GM18868 (cell line): ENCODE results near the gene MINK1.

Source experiments
- ATAC-seq: cut with Tn5 transposase; IDR thresholded peaks from one replicate; pipeline ENCODE4 v1.9.1; 2021; ENCODE audit warnings: mild to moderate bottlenecking, moderate library complexity; ENCODE audit not compliant: unreplicated experiment

Gene MINK1

DNA sequence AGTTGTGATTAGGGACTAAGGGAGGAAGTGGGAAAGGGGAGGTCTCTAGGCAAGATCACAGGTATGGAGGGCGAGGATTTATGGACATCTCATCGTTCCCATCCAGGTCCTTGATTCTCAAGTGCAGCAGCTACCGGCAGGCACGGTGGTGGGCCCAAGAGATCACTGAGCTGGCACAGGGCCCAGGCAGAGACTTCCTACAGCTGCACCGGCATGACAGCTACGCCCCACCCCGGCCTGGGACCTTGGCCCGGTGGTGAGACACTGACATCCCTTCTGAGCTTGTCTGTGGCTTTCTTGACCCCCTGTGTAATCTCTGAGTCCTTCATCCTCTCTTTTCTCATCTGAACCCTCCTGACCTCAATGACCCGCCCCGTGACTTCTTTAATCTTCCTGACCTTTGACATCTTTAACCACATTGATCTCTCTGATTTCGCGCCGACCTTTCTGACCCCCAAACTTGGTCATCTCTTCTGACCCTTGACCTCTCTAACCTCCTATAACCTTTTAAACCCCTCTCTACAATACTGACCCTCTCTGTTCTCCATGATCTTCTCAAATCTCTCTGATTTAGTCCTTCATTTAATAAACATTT is 22.3 kb upstream of the MINK1 start:
- ATAC-seq, result no peak

GRCh38 chr17:4811471-4811870 is 21.7 kb upstream of the MINK1 start:
- ATAC-seq, result no peak

- no peak for ATAC-seq
Measured at GRCh38 chr17:4812690-4813089, 20.4 kb upstream of the MINK1 start.

- no peak for ATAC-seq
Measured at GRCh38 chr17:4815043-4815675, 18.0 kb upstream of the MINK1 start.

GRCh38 chr17:4816826-4817225 is 16.3 kb upstream of the MINK1 start:
- ATAC-seq, result no peak

- ATAC-seq, result no peak
Measured at GRCh38 chr17:4818276-4818675, 14.9 kb upstream of the MINK1 start.

DNA sequence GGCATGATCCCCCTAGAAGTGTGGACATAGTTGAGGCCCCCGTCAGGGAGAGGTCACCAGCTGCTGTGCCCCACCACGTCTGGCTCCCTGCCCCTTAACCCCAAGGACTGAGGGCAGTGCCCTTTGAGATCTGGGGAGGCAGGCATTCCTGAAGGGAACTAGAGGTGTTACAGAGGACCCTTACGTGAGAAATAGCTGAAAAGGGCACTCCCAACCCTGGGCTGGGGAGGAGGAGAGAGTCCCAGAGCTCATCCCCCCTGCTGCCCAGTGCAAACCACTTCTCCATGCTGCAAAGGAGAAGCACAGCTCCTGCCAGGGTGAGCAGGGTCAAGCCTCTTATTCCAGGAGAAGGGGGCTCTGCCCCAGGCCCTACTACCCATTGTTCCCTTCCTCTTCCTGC is 10.3 kb upstream of the MINK1 start:
- ATAC-seq, result no peak

- no peak for ATAC-seq
Measured at GRCh38 chr17:4823373-4824089, 9.6 kb upstream of the MINK1 start.

GRCh38 chr17:4827399-4827798 is 5.7 kb upstream of the MINK1 start:
- ATAC-seq, result no peak

- peak; percentile 4 for ATAC-seq
Measured at GRCh38 chr17:4832829-4833177, 337 bp upstream of the MINK1 start.

DNA sequence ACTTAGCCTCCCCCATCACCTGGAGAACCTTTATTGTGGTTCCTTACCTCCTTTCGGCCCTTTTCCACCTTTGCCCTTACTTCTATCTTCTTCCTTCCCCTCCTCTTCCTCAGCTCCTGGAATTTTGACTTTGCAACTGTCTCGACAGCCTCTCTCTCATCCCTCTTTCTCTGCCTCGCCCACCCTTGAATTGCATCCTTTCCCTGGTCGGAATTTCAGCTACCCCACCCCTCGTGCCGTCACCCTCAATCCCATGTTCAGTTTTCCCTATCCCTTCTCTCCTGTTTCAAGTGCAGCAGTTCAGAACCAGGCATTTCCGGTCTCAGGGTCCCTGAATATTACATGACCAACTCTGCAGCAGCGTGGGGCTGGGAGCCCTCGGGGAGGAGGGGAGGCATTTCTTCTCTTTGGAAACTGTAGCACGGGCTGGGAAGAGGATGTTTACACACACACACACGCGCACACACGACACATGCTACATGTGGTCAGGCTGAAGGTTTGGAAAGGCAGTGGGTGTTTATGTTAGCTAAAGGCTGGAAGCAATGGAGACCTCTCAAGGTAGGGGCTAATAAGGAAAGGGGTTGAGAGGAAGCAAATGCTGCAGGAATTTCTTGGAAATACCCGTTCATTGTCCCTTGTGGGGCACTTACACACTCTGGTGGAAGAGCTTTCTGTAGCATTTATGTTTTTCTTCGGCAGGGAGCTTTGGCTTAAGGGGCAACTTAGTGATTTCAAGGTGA is 971 bp downstream of the MINK1 start:
- no peak for ATAC-seq

GRCh38 chr17:4834681-4835020 is 1.5 kb downstream of the MINK1 start:
- no peak for ATAC-seq

GRCh38 chr17:4836221-4836620 is 3.1 kb downstream of the MINK1 start:
- ATAC-seq, result no peak

GRCh38 chr17:4837471-4838308 is 4.5 kb downstream of the MINK1 start:
- ATAC-seq, result no peak

- ATAC-seq, result no peak
Measured at GRCh38 chr17:4838309-4838785, 5.2 kb downstream of the MINK1 start.

- ATAC-seq, result no peak
Measured at GRCh38 chr17:4839221-4839620, 6.1 kb downstream of the MINK1 start.

DNA sequence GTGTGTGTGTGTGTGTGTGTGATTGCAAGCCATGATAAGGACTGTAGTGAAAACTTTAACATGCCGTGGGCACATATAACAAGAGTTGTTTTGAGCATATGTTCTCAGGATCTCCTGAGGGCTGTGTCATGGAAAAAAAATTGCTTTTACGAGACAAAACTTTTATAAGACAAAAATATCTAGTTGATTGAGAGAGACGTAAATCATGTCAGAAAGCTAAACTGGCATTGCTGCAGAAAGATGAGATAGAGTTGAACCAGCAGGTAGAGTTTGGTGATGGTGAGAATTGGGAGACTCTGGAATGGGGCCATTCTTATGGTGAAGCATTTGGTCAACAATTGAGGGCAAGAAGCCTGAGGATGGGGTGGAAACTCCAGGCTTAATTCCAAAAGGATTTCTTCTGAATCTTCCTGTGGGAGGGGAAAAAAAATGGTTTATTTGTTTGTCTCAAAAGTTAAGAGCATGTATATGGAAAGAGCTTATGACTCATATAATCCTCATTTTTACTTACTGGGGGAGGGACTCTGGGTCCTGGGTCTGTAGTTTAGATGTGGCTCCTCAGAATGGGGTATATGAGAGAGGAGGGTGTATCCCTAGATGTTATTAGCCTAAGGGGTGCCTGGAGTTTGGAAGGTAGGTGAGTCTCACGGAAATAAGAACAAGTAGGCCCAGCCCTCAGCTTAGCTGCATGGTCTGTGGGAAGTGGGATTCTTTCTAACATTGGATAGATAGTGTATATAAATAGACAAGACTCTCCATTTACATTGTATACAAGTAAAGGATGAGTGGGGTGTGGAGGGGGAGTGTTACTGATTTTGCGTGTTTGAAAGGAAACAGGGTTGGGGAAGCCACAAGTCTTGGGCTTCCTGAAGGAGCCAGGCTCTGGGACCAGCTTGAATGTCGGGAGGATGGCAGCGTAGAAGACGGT is 7.1 kb downstream of the MINK1 start:
- no peak for ATAC-seq

- ATAC-seq, result no peak
Measured at GRCh38 chr17:4840893-4841242, 7.7 kb downstream of the MINK1 start.

DNA sequence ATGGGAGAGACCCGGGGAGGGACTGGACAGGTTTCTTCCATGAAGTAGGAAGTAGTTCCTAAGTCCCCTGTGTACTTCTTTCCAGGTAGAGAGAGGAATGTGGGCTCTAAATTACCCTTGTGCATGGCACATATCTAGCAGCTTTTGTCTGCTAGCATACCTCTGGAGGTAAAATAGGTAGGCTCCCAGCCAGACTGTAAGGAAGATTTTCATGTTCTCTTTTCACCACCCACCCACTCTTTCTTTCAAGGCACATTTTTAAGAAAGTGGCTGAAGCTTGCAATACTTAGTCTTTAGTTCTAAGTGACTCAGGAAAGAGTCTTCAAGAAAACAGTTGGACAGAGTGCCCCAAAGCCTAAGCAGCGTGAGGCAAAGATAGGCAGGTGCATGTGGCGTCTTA is 9.2 kb downstream of the MINK1 start:
- ATAC-seq, result no peak
